Measurements from ENCODE around the gene SCARF2.
"Not testable (repeated sequence)": the region's sequence is repeated elsewhere in the genome, so short reads cannot be mapped to it uniquely, and the experiment has no call there.

Gene SCARF2

DNA sequence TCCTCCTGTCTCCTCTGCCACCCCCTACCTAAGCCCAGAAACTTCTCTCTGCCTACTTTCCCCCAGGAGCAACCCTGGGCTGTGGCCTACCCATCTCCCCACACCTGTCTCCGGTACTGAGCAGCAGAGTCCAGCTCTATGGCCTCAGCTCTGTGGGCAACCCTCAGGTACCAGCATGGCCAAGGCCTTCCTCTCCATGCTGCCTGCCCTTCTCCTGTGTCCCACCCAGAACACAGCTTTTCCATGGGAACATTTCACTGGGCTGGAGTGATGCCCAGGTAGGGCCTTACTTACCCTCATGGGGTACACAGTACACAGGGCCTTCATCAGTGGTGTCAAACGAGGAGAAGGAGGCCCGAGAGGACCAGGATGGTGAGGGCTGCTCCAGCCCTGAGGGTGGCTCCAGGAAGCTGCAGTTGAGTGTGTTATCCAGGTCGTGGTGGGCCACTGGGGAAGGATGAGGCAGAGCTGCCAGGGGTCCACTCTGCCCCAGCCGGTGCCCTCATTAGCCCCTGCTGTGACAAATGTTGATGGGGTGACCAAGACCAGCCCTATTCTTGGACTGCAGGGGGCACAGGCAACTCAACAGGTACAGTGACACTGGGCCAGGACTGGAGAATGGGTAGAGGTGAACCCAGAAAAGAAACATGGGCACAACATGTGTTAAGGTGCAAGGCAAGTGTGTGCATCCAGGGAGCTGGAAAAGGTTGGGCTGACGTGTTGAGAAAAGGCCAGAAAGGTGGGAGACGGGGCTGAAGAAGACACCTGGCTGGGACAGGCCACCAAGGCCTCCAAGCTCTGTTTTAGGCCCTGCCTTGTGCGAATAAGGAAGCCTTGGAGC, 10.3 kb downstream of the SCARF2 start:
- DNase-seq = no peak

DNA sequence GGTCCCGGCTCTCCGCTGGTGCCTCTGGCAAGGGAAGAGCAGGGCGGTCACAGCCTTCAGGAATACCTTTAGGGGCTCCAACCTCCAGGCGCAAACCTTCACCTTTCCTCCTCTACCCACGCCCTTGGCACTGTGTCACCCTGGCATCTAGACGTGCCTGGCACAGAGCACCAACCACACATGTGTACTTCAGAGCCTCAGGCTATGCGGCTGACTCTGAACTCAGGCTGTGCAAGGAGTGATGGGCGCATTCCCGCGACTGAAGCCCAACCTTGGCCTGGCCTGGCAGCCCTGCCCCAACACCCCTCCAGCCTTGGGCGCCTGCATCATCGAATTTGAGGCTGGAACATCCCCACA, 11.4 kb downstream of the SCARF2 start:
- no peak for DNase-seq

DNA sequence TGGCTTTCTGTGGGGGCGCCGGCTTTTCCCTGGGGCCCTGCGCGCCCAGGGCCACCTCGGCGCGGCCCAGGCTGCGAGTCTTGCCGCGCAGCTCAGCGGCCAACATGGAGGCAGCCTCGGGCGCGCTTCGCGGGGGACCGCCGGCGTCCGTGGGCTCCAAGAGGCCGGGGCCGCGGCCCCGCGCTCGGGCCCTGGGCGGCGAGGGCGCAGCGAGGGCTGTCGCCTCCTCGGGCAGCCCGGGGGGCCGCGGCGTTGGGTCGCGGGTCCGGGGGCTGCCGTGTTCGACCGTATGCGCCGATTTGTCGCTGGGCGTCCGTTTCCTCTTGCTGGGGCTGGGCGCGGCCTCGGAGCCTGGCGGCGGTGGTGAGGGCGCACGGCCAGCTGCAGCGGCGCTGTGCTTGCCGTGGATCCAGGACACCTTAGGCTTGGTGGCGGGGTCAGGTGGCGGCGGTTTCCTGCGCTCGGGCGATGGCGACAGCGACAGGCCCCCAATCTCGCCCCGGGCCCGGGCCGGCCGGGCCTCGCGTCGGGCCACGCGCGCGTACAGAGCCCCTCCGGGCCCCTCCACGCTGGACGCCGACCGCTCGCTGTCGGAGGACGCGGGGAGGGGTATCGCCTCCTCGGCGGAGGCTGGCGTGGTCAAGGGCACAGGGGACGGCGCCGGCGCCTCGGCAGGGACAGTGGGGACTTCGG, 11.9 kb downstream of the SCARF2 start:
- DNase-seq = no peak

DNA sequence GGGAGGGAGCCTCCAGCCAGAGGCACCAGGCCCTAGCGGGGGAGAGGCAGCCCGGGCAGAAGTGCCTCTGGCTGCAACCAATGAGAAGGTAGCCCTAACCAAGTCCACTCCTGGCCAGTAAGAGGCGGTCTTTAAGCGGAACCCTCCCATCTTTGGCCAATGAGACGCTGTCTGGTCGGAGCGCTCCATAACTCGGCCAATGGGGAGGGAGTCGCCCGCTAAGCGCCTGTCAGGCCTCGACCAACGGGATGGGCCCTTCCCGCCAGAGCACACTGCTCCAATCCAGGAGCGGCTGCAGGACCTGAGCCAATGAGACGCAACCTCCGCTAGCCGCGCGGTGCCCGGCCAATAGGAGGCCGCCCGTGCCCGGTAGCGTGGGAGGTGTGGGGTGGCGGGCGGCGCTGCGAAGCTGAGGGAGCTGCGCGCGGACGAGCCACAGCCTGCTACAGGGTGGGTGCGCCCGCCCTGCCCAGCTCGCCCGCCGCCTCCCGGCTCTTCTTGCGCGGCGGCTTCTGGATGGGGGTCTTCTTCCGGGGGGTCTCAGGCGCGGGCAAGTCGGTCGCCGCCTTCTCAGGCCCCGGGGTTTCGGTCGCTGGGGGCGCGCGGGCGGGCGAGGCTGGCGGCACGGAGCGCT, 12.6 kb downstream of the SCARF2 start:
- DNase-seq = no peak

DNA sequence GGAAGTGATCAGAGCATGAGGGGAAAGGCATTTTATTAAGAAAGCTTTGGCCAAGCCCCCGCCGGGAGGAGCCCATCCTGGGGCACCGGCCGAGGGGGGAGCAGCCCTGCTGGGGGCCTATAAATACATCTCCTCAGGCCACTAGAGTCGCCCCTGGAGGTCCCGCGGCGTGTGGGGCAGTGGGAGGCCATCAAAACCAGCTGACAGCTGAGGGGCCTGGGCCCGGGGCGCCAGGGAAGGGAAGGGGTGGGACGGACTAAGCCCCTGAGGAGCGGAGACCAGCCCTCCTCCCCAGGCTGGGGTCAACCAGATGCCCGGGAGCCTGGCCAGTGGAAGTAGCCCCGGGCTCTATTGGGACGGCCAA, 13.1 kb downstream of the SCARF2 start:
- no peak for DNase-seq

DNA sequence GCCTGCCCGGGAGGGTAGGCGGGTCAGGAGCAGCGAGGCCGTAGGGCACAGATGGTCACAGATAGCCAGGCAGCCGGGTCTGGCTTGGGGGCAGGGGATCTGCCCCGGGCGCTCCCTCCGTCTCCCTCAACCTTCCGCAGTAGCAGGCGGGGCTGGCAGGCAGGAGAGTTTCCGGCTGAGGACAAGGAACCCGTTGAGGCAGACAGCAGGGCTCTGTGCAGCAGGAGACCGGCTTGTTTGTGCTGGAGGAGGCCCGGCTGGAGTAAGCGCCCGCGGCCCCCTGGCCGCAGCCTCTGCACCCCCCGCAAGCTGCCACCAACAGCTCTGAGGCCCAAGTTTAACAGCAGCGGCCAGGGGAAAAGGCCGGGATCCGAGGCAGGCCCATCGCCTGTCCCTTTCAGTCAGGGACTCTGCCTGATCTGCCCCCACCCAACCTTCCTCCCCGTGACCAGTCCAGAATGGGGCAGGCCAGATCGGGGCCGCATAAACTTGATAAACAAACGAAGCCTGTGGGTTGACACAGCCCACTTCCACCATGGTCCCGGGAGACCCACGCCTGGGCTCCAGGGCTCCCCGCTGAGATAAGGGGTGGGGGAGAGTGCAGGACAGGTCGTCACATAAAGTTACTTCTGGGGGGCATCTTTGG, 13.6 kb downstream of the SCARF2 start:
- no peak for DNase-seq

DNA sequence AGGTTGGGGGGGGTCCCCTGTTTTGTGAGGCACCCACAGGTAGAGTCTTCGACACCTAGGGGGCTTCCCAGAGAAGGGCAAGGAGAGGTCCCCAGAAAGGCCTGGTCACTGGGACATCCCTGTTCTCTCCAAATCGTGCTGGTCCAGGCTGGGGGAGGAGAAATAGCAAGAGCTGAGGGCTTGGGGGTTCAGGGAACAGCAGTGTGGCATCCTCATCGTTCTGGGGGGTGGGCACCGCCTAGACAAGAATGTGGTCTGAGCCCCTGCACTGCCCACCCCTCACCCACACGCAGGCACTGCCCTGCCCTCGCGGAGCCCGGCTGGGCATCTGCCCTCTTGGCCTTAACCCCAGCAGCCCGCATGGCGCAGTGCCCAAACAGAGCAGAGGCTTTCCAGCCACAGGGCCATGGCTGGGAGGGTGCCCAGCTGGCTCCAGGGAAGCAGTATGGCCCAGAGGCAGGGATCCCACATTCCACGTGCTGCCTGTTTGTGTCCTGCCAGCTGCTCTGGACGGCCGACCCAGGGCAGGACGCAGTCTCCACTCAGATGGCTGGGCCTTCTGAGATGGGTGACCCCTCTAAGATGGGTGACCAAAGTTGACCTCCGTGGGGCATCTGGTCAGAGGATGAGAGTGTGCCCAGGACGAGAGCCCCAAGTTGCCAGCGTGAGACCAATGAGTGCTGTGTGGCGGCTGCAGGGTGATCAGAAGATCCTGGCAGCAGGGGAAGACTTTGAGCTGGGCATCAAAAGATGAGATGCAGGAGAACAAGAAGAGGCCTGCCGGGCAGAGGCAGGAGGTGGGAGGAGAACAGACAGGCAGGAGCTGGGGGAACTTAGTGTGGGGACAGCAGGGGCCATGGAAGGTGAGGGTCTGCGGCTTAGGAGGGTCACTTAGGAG, 14.4 kb downstream of the SCARF2 start:
- DNase-seq = no peak

DNA sequence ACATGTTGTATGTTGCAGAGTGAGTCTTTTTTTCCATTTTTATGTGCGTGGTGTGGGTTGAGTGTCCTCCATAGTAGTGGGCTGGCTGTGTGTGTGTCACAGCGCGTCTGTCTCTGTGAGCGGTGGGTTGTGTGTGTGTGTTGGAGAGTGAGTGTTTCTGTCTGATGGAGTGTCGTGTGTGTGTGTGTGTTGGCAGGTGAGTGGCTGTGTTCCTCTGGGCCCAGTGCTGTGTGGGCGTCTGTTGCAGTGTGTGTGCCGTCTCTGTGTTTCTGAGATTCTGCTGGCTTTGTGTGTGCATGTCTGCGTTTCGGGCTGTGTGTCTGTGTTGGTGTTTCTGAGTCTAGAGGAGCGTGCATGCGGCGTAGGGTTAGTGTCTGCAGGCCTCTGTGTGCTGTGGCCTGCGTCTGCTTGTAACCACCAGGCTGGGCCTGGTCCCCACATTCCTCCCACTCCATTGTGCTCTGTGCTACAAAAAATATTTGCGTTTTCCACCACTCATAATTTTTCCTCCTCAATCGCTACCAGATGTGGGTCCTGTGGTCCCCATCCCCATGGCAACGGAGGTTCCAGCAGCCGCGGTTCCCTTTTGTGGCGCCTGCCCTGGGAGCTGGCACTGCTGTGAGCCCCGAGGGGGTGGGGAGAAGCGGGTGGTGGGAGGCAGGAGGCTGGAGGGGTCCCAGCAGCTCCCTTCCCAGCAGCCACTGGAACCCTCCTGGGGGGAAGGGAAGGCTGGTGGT, 15.2 kb downstream of the SCARF2 start:
- DNase-seq = no peak

DNA sequence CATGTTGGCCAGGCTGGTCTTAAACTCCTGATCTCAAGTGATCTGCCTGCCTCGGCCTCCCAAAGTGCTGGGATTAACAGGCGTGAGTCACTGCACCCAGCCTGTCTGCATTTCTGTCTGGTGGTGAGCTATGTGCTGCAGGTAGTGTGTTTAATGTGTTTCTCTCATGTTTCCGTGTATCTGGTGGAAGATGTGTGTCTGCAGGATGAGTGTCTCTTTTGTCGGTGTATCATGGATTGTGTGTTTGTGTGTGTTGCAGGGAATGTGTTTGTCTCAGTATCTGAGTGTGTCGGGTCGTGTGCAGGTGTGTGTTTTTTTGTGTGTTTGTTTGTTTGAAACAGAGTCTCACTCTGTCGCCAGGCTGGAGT, 16.1 kb downstream of the SCARF2 start:
- no peak for DNase-seq

DNA sequence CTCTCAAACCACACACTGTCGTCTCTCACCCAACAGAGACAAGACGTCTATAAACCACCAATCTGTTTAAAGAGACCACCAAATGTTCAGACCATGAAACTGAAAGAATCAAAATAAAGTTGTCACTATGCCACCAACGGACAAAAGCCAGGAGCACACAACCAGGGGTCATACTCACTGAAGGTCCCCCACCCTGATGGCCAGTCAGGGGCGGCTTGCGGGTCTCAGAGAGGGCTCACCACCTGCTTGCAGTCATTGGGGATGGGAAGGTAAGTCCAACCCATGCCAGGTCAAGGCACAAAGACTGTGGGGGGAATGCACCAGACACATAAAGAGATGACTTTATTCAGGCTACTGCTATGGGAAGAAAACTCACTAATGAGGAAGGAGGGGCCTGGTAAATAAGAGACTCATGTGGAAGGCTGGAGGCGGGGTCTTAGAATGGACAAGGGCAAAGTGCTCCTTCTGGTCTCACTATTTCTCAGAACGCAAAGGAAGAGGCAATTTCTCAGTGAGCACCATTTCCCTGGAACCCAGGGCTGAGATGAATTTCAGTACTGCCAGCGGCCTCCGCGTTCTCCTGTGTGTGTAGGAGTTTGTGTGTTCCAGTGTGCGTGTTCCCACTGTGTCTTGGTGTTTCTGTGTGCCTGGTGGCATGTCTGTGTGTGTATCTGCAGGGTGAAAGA, 17.3 kb downstream of the SCARF2 start:
- DNase-seq = no peak

DNA sequence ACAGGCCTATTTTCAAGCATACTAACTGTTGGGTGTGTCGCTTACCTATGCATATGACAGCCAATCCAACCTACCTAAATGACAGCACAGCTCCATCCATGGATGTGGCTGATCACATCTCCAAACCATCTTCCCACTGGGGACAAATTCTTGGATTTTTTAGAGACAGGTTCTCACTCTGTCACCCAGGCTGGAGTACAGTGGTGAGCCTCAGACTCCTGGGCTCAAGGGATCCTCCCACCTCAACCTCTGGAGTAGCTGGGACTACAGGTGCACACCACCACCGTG, 18.0 kb downstream of the SCARF2 start:
- no peak for DNase-seq

DNA sequence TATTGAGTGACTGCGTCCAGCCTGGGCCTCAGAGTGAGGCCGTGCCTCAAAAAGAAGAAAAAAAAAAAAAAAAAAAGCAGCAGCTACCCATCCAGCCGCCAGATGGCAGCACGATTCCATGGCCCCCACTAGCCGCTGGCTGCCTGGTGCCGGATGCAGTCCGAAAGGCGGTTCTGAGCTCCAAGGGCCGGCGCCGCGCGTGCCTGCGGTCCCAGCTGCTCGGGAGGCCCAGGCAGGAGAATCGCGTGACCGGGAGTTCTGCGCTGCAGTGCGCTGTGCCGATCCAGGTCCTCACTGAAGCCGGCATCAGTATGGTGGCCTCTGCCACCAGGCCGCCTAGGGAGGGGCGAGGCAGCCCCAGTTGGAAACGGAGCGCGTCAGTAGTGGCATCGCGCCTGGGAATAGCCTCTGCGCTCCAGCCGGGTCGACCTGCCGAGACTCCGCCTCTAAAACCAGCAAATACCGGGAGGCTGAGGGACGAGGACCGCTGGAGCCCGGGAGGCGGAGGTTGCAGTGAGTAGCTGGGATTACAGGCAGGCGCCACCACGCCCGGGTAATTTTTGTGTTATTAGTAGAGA, 19.3 kb downstream of the SCARF2 start:
- DNase-seq = peak; percentile 66

DNA sequence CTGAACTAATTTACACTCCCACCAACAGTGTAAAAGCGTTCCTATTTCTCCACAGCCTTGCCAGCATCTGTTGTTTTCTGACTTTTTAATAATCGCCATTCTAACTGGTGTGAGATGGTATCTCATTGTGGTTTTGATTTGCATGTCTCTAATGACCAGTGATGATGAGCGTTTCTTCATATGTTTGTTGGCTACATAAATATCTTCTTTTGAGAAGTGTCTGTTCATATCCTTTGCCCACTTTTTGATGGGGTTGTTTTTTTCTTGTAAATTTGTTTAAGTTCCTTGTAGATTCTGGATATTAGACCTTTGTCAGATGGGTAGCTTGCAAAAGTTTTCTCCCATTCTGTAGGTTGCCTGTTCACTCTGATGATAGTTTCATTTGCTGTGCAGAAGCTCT, 21.9 kb downstream of the SCARF2 start:
- DNase-seq = not testable (repeated sequence)

DNA sequence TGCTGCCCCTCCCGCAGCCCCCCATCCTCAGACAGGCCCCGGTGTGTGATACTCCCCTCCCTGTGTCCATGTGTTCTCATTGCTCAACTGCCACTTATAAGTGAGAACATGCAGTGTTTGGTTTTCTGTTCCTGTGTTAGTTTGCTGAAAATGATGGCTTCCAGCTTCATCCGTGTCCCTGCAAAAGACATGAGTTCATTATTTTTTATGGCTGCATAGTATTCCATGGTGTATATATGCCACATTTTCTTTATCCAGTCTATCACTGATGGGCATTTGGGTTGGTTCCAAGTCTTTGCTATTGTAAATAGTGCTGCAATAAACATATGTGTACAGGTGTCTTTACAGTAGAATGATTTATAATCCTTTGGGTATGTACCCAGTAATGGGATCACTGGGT, 22.4 kb downstream of the SCARF2 start:
- not testable (repeated sequence) for DNase-seq

DNA sequence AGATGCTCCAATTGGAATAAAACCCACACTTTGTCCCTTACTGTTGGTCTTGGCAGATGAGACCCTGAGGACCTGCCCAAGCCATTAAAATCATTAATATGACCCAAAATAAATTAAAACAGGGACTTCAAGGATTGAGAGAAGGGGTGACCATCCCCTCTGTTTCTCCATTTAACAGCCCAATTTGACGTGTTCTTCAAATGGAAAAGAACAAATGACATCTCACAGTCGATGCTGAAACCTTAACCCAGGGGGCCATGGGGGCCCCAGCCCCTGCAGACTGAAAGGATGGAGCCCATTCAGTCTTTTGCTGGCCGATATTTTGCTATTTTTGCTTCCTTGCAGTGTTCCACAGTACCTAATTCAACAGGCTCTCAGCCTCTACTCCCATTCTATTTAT, 23.2 kb downstream of the SCARF2 start:
- DNase-seq = no peak

DNA sequence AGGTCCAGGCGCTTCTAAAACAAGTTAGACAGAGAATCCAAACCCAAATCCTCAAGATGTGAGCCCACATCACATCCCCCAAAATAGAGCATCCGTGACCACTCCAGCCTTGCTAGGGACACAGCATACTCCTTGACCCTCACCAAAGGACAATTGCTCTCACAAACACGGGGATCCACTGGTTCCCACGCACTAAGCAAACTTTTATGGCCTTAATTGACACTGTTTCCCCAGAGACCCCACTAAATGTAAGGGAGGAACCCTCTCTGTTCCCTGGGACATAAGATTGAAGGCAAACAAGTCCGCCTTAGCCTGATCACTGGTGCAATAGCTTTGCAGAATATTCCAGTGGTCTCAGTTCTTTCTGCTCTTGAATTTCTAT, 23.6 kb downstream of the SCARF2 start:
- no peak for DNase-seq

DNA sequence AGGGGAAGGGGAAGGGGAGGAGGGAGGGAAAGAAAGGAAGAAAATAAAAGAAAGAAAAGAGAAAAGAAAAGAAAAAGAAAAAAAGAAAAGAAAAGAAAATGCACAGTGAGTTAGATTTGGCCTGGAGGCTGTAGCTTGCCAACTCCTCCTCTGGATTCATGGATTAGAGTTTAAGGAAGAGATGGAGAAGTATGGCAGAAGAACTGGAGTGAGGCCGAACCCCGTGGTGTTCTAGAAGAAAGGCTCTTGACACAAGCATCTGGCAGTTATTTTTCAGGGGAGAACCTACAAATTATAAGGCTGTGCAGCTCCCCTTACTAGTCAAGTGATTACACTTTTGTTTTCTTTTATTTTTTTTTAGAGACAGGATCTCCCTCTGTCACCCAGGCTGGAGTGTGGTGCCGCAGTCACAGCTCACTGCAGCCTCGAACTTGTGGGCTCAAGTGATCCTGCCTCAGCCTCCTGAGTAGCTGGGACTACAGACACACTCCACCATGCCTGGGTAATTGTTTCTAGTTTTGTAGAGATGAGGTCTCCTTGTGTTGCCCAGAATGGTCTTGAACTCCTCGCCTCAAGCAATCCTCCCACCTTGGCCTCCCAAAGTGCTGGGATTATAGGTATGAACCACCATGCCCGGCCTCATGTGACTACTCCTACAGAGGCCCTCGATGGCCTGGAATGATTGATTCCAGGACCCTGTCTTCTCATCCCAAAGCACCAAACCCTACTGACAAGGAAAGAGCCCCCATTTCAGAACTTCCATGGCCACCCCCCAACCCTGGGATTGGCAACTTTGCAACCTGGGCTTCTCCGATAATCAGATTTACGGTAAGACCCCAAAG, 24.2 kb downstream of the SCARF2 start:
- DNase-seq = no peak

DNA sequence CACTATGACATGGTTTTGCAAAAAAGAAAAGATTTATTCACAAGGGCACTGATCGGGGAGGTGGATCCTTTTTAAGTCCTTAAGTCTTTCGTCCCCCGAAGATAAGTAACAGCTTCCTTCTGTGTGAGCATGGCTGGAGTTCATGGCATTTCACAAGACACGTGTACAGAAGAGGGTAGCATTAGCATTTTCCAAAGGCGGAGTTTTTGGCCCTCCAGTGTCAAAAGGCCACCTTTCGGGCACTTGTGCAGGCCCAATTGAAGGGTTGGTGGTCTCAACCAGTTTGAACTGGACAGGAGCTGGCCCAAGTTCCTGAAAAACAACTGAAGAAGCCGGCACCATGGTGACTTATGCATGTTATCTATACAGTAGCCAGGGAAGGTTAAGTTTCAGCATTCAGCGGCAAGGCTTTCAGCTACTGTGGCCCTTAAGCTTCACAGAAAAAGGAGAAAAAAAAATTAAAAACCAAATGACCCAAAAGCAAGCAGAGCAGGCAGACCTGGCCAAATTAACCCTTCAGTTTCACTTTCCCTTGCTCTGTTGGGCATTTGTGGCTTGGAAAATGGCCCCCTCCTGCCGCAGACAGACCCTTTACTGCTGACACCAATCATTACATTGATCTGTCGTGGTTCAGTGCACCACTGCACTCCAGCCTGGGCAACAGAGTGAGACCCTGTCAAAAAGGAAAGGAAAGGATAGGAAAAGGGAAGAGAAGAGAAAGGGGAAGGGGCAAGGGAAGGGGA, 25.0 kb downstream of the SCARF2 start:
- no peak for DNase-seq

DNA sequence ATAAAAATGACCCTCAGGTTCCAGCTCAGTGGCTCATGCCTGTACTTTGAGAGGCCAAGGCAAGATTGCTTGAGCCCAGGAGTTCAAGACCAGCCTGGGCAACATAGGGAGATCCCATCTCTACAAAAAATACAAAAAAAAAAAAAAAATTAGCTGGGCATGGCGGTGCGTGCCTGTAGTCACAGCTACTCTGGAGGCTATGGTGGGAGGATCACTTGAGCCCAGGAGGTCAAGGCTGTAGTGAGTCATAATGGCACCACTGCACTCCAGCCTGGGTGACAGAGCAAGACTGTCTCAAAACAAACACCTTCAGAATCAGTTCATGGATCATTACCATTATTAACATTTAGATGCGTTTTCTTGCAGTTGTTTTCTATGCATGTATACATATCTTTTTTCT, 28.2 kb downstream of the SCARF2 start:
- DNase-seq = not testable (repeated sequence)

DNA sequence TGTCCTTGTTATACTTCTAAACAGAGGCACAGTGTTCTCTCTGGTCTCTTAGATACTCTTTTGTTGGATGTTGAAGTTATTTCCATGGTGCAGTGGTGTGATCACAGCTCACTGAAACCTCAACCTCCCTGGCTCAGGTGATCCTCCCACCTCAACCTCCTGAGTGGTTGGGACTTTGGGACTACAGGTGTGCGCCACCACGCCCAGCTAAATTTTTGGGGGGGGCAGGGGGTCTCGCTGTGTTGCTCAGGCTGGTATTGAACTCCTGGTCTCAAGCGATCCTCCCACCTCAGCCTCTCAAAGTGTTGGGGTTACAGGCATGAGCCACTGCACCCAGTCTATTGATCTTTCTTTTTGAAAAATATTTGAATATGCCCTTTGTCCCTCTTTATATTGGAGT, 28.7 kb downstream of the SCARF2 start:
- no peak for DNase-seq
